ENCODE measurements around the gene TMEM44.

TMEM44 gene

GRCh38 chr3:194575484-194576210 is 57.6 kb downstream of the TMEM44 start:
- DNase-seq, result no peak

DNA sequence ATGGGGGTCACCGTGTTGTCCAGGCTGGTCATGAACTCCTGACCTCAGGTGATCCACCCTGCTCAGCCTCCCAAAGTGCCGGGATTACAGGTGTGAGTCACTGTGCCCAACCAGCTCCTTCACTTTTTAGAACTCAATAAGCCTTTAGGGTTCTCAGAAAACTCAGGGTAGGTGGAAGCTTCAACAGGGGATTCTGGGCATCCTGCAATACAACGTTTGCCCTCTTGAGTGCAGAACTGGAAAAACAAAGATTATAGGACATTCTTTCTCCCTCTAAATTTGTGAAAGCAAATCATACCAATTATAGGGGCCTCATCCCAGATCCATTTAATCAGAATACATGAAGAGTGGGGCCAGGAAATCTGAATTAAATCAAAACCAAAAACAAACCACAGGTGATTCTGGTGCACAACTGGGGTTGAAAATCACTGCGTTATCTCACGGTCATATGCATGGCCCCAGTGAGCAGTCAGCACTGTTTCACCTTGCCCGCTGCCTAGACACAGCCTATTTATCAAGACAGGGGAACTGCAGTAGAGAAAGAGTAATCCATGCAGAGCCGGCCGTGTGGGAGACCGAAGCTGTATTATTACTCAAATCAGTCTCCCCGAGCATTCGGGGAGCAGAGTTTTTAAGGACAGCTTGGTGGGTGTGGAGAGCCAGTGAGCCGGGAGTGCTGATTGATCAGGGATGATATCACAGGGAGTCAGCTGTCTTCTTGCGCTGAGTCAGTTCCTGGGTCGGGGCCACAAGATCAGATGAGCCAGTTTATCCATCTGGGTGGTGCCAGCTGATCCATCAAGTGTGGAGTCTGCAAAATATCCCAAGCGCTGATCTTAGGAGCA is 58.4 kb downstream of the TMEM44 start:
- DNase-seq, result no peak

DNA sequence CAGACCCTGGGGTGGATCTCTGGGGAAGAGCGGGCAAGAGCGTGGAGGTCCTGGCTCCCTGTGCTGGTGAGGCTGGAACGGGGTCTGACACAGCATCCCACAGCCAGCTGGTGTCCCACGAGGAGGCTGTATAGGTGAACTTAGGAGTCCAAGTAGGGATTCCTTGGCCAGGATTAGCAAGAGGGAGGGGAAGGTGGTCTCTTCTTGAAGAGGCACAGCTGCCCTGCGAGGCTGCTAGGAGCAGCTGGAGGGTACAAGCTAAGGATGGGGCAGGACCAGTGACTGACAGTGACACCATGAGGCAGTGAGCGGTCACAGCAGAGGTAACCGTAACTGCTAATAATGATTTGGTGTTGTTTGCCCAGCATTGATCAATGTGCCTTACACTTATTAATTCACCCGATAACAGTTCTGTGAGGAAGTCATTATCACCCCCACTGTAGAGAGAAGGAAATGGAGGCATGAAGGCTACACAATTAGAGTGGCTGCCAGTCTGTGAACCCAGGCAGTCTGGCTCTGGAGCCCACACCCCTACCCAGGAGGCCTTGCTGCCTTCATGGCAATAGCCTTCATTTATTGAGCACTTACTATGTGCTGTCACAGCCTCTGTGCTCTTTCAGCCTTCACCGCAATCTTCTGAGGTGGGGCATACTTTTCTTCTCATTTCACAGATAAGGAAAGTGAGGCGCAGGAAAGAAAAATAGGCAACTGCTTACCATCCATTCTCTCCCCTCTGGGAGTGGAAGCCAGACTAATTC is 59.4 kb downstream of the TMEM44 start:
- DNase-seq, result peak; percentile 45

DNA sequence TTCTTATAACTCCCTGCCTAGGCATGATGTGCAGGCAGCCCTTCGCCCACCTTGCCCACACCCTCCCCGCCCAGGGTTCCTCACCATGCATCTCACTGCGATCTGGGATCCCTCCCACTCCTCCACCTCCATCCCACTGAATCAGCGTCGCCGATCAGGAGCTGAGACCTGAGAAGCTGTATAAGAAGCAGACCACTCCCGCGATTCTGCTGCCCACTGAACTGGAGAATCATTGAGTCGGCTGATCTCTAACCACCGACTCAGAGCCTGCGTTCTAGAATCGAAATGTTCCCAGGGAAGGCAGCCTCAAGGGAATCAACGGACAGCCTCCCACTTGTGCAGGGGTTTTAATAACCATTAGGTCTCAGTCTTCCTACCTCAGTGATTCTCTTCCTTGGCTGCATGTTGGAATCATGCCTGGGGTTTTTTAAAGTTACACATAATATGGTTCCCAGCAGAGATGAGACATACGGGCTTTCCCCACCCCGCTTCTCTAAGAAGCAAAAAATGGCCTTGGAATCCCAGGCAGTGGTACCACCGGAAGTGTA is 60.2 kb downstream of the TMEM44 start:
- no peak for DNase-seq

DNA sequence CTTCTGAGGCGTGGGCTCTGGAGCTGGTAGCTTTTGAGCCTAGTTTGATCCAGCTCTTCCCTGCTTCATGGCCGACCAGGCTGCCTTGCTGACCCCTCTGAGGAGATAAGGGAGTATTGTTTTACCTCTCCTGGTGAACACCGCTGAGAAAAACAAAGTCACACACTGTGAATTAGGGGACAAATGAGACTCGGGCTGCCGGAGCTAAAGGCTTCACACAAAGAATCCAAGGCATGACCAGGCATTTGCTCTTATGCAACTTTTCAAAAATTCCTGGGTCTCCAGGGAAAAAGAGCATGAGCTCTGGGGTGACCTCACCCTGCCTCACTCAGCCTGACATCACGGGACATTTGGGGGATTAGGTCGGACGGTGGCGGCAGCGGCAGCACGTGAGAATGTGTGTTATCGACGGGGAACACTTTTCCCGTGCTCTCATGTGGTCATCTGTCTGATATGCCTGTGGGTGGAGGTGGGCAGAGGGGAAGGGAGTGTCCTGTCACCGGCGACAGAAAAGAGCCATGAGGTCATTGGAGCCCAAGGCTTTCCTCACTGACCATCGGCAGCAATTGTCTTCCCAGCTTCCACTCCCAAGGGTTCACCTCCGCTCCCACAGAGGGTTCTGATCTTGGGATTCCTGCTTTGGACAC is 61.0 kb downstream of the TMEM44 start:
- no peak for DNase-seq

DNA sequence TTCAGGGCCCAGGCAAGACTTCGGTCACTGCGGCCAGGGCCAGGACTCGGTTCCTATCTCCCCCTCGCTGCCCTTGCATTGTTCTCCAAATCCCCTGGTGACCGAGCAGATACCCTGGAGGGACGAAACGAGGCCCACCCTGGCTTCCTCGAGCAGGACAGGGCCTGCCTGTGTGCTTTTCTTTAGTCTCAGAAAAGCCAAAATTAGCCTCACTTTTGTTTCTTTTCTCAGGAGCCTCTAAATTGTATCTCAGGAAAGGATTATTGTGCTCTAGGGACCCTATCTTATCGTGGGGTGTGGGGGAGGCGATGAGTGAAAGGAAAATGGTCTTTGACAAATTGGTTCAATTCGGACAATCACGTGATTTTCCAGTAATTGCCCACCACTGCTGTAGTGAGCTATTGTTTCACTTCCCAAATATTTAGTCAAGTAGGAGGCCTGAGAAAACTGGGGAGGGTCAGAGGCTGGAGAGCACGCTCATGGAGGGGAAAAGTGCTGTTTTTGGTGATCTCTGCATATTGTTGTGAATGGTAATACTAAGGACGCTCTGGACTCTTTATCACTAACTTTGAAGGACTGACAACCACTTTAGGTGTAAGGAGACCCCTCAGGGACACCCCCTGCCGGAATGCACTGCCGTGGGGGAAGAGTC is 61.6 kb downstream of the TMEM44 start:
- no peak for DNase-seq

GRCh38 chr3:194570898-194571297 is 62.3 kb downstream of the TMEM44 start:
- DNase-seq, result no peak

GRCh38 chr3:194570235-194570634 is 63.0 kb downstream of the TMEM44 start:
- DNase-seq, result no peak

- no peak for DNase-seq
These were observed 64.0 kb downstream of the TMEM44 start for GRCh38 chr3:194569252-194569651.

GRCh38 chr3:194565597-194566190 is 67.5 kb downstream of the TMEM44 start:
- DNase-seq, result no peak

GRCh38 chr3:194562986-194563385 is 70.2 kb downstream of the TMEM44 start:
- DNase-seq, result no peak

DNA sequence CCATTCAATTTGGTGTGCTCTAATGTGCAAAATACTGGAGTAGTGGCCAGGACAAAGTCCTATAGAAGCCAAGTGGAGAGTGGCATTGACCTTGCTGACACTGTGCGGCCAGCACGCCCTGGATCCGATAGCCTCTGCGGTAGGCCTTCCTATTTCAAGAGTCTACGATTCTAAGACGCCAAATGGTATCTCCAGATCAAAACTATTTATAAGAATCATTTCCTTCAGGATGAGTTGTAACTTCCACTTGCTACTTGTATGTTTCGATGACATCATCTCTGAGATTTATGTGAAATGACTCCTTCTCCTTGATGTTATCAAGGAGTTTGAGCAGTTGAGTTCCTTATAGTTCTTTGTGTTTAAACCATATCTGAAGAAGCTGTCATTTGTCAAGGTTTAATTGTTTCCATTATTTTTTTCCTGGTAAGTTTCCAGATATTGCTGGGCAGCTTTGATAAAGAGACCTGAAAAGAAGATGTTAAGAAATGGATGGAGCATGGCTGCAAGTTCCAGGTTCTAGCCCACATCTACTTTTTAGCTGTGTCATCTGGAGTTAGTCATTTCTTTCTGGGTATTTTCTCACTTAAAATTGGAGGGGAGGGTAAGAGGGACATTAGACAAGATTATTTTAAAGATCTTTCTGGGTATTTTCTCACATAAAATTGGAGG is 71.8 kb downstream of the TMEM44 start:
- no peak for DNase-seq

DNA sequence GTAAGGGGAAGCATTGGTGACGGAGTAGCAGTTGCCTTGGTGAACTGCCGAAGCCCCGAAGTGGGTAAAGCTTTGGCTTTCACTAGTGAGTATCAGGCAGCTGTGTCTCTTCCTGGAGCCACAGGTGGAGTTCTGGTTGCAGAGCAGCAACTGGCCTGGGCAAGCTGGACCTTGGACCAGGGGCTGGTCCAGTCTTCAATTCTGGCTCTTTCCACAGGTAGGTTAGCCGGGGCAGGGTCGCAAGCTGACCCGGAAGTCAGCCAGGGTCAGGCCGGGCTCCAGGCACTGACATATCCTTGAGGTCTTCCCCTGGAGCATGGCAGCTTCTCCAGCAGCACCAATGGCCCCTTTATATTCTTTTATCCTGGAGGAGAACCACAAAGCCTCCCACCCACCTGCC is 73.2 kb downstream of the TMEM44 start:
- no peak for DNase-seq

DNA sequence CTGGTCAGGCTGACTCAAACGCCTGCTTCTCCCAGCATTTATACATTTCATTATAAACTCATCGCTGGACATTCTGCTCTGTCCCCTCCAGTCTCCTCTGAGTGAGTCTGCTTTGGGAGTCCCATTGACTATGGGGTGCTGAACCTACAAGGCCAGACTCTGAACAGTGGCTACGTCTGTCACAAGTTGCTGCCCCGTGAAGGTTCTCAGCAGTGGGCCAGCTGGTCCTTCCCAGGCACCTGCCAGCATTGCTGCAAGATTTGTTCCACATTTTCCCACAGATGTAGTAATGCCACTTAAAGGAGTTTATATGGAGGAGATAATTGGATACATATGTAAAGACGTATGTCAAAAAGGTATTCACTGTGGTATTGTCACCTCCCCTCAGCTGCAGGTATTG is 73.7 kb downstream of the TMEM44 start:
- no peak for DNase-seq

DNA sequence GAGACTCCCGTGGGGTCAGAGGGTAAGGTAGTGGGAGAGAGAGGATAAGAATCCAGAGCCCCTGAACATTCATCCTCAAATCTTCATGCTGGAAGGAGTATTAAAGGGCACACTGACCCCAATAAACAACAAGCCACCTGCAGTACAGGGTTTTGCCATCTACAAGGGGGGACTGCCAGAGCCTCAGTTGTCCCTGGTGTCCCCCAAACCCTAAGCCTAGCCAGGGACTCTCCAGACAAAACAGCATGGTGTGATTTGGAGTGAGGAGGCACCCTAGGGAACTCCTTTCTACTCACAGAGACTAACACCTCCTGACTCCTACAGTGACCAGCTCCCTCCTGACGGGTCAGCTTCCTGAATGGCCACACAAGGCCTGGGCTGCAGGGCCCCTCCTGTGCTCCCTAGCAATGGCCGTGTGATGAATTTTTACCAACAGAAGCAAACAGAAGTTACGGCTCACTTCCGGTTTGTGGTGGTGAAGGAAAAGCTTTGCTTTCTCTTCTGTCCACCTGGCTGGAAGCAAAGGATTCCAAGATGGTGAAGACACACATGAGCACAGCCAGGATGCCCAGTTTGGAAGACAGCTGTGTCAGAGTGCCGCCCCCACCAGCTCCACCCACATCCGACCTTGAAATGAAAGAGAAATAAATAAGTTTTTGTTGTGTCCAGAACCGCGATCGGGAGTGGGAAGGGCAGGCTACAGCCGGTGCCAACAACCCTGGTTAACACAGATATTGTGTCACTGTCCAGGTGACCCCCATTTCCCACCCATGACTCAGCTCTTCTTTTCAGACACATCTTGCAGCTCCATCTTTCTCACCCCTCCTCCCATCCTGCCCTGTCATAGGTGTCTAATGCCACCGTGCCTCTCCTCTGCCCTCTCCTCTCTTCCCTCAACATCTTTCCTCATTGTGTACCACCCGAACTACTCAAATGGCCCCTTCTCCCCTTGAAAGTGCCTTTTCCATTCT is 76.8 kb downstream of the TMEM44 start:
- DNase-seq, result peak; percentile 22

GRCh38 chr3:194555175-194556062 is 77.8 kb downstream of the TMEM44 start:
- DNase-seq, result no peak

GRCh38 chr3:194554473-194555123 is 78.6 kb downstream of the TMEM44 start:
- no peak for DNase-seq

DNA sequence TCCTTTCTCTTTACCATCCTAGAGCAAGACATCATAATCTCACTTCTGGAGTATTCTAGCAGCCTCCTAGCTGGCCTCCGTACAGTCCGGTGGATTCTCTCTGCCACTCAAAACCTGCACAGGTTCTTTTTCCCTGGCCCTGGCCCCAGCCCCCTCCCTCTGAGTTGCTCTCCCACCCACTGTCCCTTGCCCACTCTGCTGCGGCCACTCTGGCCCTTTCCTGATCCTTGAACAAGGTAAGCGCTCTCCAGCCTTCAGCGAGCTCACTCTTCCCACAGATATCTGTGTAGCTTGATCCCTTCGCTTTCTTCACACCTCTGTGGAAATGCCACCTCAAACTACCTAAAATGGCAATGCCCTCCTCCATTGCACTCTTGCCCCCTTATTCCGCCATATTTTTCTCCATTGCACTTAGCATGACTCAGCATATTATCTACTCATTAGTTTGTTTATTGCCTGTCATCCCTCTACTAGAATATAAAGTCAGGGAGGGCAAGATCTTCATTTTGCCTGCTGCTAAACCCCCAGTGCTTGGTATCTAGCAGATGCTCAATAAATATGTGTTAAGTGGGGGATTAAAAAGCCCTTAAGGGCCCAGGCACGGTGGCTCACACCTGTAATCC is 80.8 kb downstream of the TMEM44 start:
- DNase-seq, result no peak
